ENCODE data around the gene PON2. TPM values are rescaled to one million over a fixed set of nuclear protein-coding genes. Genes with fewer than 3 reads are reported as not detected.
A peak's percentile ranks its signal among the peaks of the same experiment; 100 is the strongest.
"Not testable (repeated sequence)": the region's sequence is repeated elsewhere in the genome, so short reads cannot be mapped to it uniquely, and the experiment has no call there.

Gene PON2
- total RNA-seq, 4 donors from 2014 or later, result 120 to 299 (median 188) TPM

- Histone ChIP-seq H3K9me3 (no peaks in the 10 kb centered on the region), H3K27me3 (no peaks in the 10 kb centered on the region), H3K4me3 (no peak overlapping the region), H3K36me3 (no peaks in the 10 kb centered on the region), H3K4me1 (peaks cover 0 to 5% (median 0%) of the 10 kb centered on the region in 4 donors), H3K27ac (no peak overlapping the region)
- TF ChIP-seq POLR2A (IDR thresholded peaks at IDR 0.05), result no peak
- intact Hi-C loops (cut with DNase I; ENCODE audit: low total_unique reads), result no loop called here
- DNase-seq, result peak; percentile 10
- in situ Hi-C loops (cut with MboI; ENCODE audit: low pct_ligation_motif_present in 1 of 4, low pct_unique_long_range_greater_than_20kb in 1 of 4, low sequenced_read_pairs in 3 of 4), result no loop called here
- WGBS, 2 donors (ENCODE audit: low coverage in 1 of 2), result 17 to 40% methylated on average over 1 to 3 of the region's 3 CpGs
Observed at GRCh38 chr7:95470452-95470851, 35.6 kb upstream of the PON2 start.

- in situ Hi-C loops (cut with MboI; ENCODE audit: low pct_ligation_motif_present in 1 of 4, low pct_unique_long_range_greater_than_20kb in 1 of 4, low sequenced_read_pairs in 3 of 4), result no loop called here
- whole genome bisulfite sequencing, 2 donors (ENCODE audit: low coverage in 1 of 2), result 71 to 77% methylated on average over 4 of the region's 4 CpGs
- Histone ChIP-seq H3K27me3 (no peaks in the 10 kb centered on the region), H3K36me3 (no peaks in the 10 kb centered on the region), H3K4me3 (no peak overlapping the region), H3K4me1 (peaks cover 0 to 5% (median 0%) of the 10 kb centered on the region in 4 donors), H3K9me3 (no peaks in the 10 kb centered on the region), H3K27ac (no peak overlapping the region)
- DNase-seq, result no peak
- intact Hi-C loops (cut with DNase I; ENCODE audit: low total_unique reads), result no loop called here
- TF ChIP-seq POLR2AphosphoS5 (IDR thresholded peaks at IDR 0.05) (no peak), CTCF (IDR thresholded peaks at IDR 0.05) (no peak), POLR2A (IDR thresholded peaks at IDR 0.05) (no peak), EP300 (IDR thresholded peaks at IDR 0.05; ENCODE audit: low read depth) (no peak)
Observed at GRCh38 chr7:95469848-95470247, 35.0 kb upstream of the PON2 start.

DNA sequence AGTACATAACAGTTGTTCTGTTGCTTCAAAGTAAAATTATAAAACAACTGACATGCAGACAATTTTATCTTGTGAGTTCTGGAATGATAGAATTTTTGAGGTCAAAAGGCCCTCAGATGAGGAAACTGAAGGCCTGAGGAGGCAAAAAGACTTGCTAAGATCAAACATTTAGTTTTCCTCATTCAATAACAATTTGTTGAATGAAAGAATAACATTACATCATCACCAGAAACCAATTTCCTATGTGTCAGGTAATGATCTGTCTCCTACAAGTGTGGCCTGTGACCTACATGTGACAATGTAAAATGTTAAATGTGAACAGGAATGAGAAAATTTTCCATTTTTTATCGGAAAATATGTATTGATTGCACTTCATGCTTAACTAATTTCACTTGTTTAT lies 34.4 kb upstream of the PON2 start:
- Histone ChIP-seq H3K27ac (no peak overlapping the region), H3K36me3 (no peaks in the 10 kb centered on the region), H3K27me3 (no peaks in the 10 kb centered on the region), H3K4me3 (no peak overlapping the region), H3K4me1 (peaks cover 0 to 5% (median 0%) of the 10 kb centered on the region in 4 donors), H3K9me3 (no peaks in the 10 kb centered on the region)
- TF ChIP-seq POLR2AphosphoS5 (IDR thresholded peaks at IDR 0.05), result no peak
- in situ Hi-C loops (cut with MboI; ENCODE audit: low pct_ligation_motif_present in 1 of 4, low pct_unique_long_range_greater_than_20kb in 1 of 4, low sequenced_read_pairs in 3 of 4), result no loop called here
- DNase-seq, result no peak
- intact Hi-C loops (cut with DNase I; ENCODE audit: low total_unique reads), result no loop called here
- WGBS, 2 donors (ENCODE audit: low coverage in 1 of 2), result 92 to 100% methylated on average over 1 of the region's 1 CpG

- no peak overlapping the region for H3K27ac ChIP-seq
- peaks cover 0 to 5% (median 0%) of the 10 kb centered on the region in 4 donors for H3K4me1 ChIP-seq
- no peak overlapping the region for H3K4me3 ChIP-seq
- in situ Hi-C loops (cut with MboI; ENCODE audit: low pct_ligation_motif_present in 1 of 4, low pct_unique_long_range_greater_than_20kb in 1 of 4, low sequenced_read_pairs in 3 of 4) (no loop called here), intact Hi-C loops (cut with DNase I; ENCODE audit: low total_unique reads) (no loop called here)
- H3K36me3 ChIP-seq, result no peaks in the 10 kb centered on the region
- H3K27me3 ChIP-seq, result no peaks in the 10 kb centered on the region
- no peak for DNase-seq
- TF ChIP-seq CTCF (IDR thresholded peaks at IDR 0.05) (no peak), EP300 (IDR thresholded peaks at IDR 0.05; ENCODE audit: low read depth) (no peak), POLR2A (IDR thresholded peaks at IDR 0.05) (no peak), POLR2AphosphoS5 (IDR thresholded peaks at IDR 0.05) (no peak)
- WGBS, 2 donors (ENCODE audit: low coverage in 1 of 2), result 80 to 91% methylated on average over 1 of the region's 1 CpG
- no peaks in the 10 kb centered on the region for H3K9me3 ChIP-seq
Observed at GRCh38 chr7:95467912-95468607, 33.2 kb upstream of the PON2 start.

- H3K4me3 ChIP-seq; intact Hi-C loops (cut with DNase I; ENCODE audit: low total_unique reads): not testable (repeated sequence)
Observed at GRCh38 chr7:95460653-95461052, 25.8 kb upstream of the PON2 start.

GRCh38 chr7:95457947-95458346 lies 23.1 kb upstream of the PON2 start:
- Histone ChIP-seq H3K4me1 (no peaks in the 10 kb centered on the region), H3K27me3 (no peaks in the 10 kb centered on the region), H3K4me3 (no peak overlapping the region), H3K9me3 (no peaks in the 10 kb centered on the region), H3K27ac (no peak overlapping the region), H3K36me3 (no peaks in the 10 kb centered on the region)
- in situ Hi-C loops (cut with MboI; ENCODE audit: low pct_ligation_motif_present in 1 of 4, low pct_unique_long_range_greater_than_20kb in 1 of 4, low sequenced_read_pairs in 3 of 4), result no loop called here
- no peak for DNase-seq
- intact Hi-C loops (cut with DNase I; ENCODE audit: low total_unique reads), result no loop called here
- no peak for TF ChIP-seq POLR2A (IDR thresholded peaks at IDR 0.05)
- no peak for TF ChIP-seq CTCF (IDR thresholded peaks at IDR 0.05)
- TF ChIP-seq POLR2AphosphoS5 (IDR thresholded peaks at IDR 0.05), result no peak
- TF ChIP-seq EP300 (IDR thresholded peaks at IDR 0.05; ENCODE audit: low read depth), result no peak

More at GRCh38 chr7:95460653-95461052, 25.8 kb upstream of the PON2 start:
- DNase-seq; H3K36me3 ChIP-seq; H3K27ac ChIP-seq; H3K27me3 ChIP-seq; H3K4me1 ChIP-seq; in situ Hi-C loops (cut with MboI; ENCODE audit: low pct_ligation_motif_present in 1 of 4, low pct_unique_long_range_greater_than_20kb in 1 of 4, low sequenced_read_pairs in 3 of 4); H3K9me3 ChIP-seq: not testable (repeated sequence)
- WGBS, 2 donors (ENCODE audit: low coverage in 1 of 2), result 92% methylated on average over 2 of the region's 2 CpGs; no CpG with 5 or more reads in 1 of the 2 donors

All from transverse colon (tissue), 4 donors.